GM12878 (cell line): ENCODE data around the gene TARBP1. TPM values are rescaled to one million over a fixed set of nuclear protein-coding genes. Genes with fewer than 3 reads are reported as not detected.

Source experiments
- ATAC-seq: fragments of 200-7000 bp; cut with Tn5 transposase; 3 replicates; pipeline ENCODE4 v1.9.1; 2020; ENCODE audit warnings: mild to moderate bottlenecking, moderate library complexity
- BruUV-seq: library from RNA; stranded (reverse); fragments of 400-500 nt; replicated peaks from 2 replicates; lab custom pipeline; 2021; lab: Mats Ljungman, UMichigan
- CTCF ChIA-PET: fragments of 300-600 bp; sonication (Branson Sonifier 250); formaldehyde crosslinking; extraction: SDS; loops from one replicate; lab custom pipeline; 2021; ENCODE audit warnings: inconsistent platforms; lab: Yijun Ruan, JAX
- POLR2A ChIA-PET: fragments of 350-600 bp; formaldehyde crosslinking; extraction: SDS; loops from one replicate; lab custom pipeline; 2021; ENCODE audit warnings: inconsistent platforms; lab: Charles Lee
- RAD21 ChIA-PET: fragments of 300-600 bp; sonication (Branson Sonifier 250); formaldehyde crosslinking; loops from one replicate; lab custom pipeline; 2023; ENCODE audit warnings: antibody characterized with exemption; ENCODE audit not compliant: unreplicated experiment; lab: Charles Lee
- SMC1A ChIA-PET: fragments of 300-600 bp; sonication (Branson Sonifier 250); formaldehyde crosslinking; loops from one replicate; lab custom pipeline; 2023; ENCODE audit not compliant: unreplicated experiment, uncharacterized antibody; lab: Charles Lee
- DNase-seq: peaks from one replicate; pipeline ENCODE4 v3.0.0-alpha.2; 2011; ENCODE audit warnings: low read depth, low spot score
- FAIRE-seq: peaks from 3 replicates; lab custom pipeline; 2011; peaks lifted over from hg19 to GRCh38; lab: Jason Lieb, UNC
- H2AFZ ChIP-seq: 2 replicates; pipeline ENCODE4 v1.6.0; 2011; ENCODE audit warnings: low read depth, low read length, control low read depth; ENCODE audit not compliant: control insufficient read depth
- H3K27ac ChIP-seq: 2 replicates; pipeline ENCODE4 v1.5.1; 2011; ENCODE audit warnings: control low read depth; ENCODE audit not compliant: control insufficient read depth, insufficient read depth
- H3K27me3 ChIP-seq, 2 experiments: replicated peaks in 1 of 2; 2 replicates each; pipeline versions ENCODE4 v1.6.0 to v1.6.1; 2011; ENCODE audit warnings: low read length in 1 of 2; ENCODE audit not compliant: control insufficient read depth in 2 of 2, insufficient read depth in 2 of 2
- H3K36me3 ChIP-seq, 2 experiments: 2 replicates each; pipeline ENCODE4 v1.5.1; 2011; ENCODE audit warnings: low read length in 1 of 2; ENCODE audit not compliant: control insufficient read depth in 2 of 2, insufficient read depth in 2 of 2
- H3K4me1 ChIP-seq: 2 replicates; pipeline ENCODE4 v1.6.1; 2011; ENCODE audit warnings: mild to moderate bottlenecking, low read length, moderate library complexity, mixed read lengths; ENCODE audit not compliant: control insufficient read depth, insufficient read depth
- H3K4me2 ChIP-seq: 2 replicates; pipeline ENCODE4 v1.6.0; 2011; ENCODE audit warnings: control low read depth; ENCODE audit not compliant: control insufficient read depth, insufficient read depth
- H3K4me3 ChIP-seq: fragments of 200-600 bp; sonication (generic); 2 replicates; pipeline ENCODE4 v1.5.1; 2016
- H3K79me2 ChIP-seq: 2 replicates; pipeline ENCODE4 v1.6.0; 2011; ENCODE audit warnings: low read length; ENCODE audit not compliant: control insufficient read depth, insufficient read depth
- H3K9ac ChIP-seq: 2 replicates; pipeline ENCODE4 v1.8.0; 2011; ENCODE audit warnings: low read length, control low read depth, mixed read lengths; ENCODE audit not compliant: control insufficient read depth, insufficient read depth
- H3K9me3 ChIP-seq: replicated peaks from 3 replicates; pipeline ENCODE4 v1.5.1; 2011; ENCODE audit warnings: mild to moderate bottlenecking, low read length; ENCODE audit not compliant: control insufficient read depth, insufficient read depth
- H4K20me1 ChIP-seq: 2 replicates; pipeline ENCODE4 v1.6.0; 2011; ENCODE audit not compliant: control insufficient read depth, insufficient read depth
- ASH2L ChIP-seq: fragments of 300-600, 200-600 bp; sonication (generic); IDR thresholded peaks from 2 replicates; pipeline ENCODE4 v1.6.1; 2017; ENCODE audit warnings: low read depth, mild to moderate bottlenecking, borderline replicate concordance
- HDAC2 ChIP-seq: fragments of 200-600 bp; sonication (generic); IDR thresholded peaks from 2 replicates; pipeline ENCODE4 v1.6.1; 2017
- PAX5 ChIP-seq: IDR thresholded peaks from 2 replicates; pipeline ENCODE4 v1.6.1; 2011; ENCODE audit warnings: low read depth, low read length, borderline replicate concordance
- PRDM15 ChIP-seq: fragments of 450-650 bp; formaldehyde crosslinking; IDR thresholded peaks from 2 replicates; pipeline ENCODE4 v1.4.0; 2020; ENCODE audit warnings: mild to moderate bottlenecking, moderate library complexity
- ZNF384 ChIP-seq: IDR thresholded peaks from 2 replicates; pipeline ENCODE4 v1.6.1; 2012; ENCODE audit warnings: low read depth, mild to moderate bottlenecking, low read length, improper control_type of control experiment, borderline replicate concordance
- WGBS: methylation state at CpG from one replicate; pipeline ENCODE4 v1.1.6; 2016; ENCODE audit warnings: low lambda C conversion rate; ENCODE audit not compliant: insufficient replicate concordance, insufficient coverage; ENCODE audit errors: missing lambda C conversion rate; 5-methylcytosine and 5-hydroxymethylcytosine counted together
- in situ Hi-C: fragments of 300-500 bp; cut with MboI; formaldehyde crosslinking; loops from 9 replicates; pipeline ENCODE4 v1.14.3; 2018; ENCODE audit warnings: mixed read lengths
- intact Hi-C: fragments of 100-400 bp; cut with micrococcal nuclease; formaldehyde crosslinking; loops from one replicate; pipeline ENCODE4 v1.14.2; 2022; ENCODE audit not compliant: unreplicated experiment
- polyA plus RNA-seq, 11 experiments: library from polyadenylated mRNA; depleted of rRNA in 4 of 11; unstranded in 6 of 11; stranded (reverse) in 5 of 11; fragments of >200 nt; fragmentation: Nextera tagmentation in 4 of 11; fragmentation: Illumina TruSeq in 1 of 11; extraction: Ambion mirVana in 4 of 11; extraction: Trizol in 1 of 11; gene quantifications; 1 replicate in 1 of 11; 2 replicates in 10 of 11; pipeline versions ENCODE4 v1.2.1 to v1.2.3, GENCODE V29; 2011 to 2016; ENCODE audit warnings: inconsistent platforms in 2 of 11, missing spikeins in 2 of 11, low read depth in 1 of 11
- total RNA-seq, 4 experiments: library from RNA; depleted of rRNA in 3 of 4; stranded (reverse); fragments of >200 nt in 3 of 4; fragmentation: Illumina TruSeq in 1 of 4; extraction: Trizol in 1 of 4; gene quantifications; 2 replicates each; pipeline versions ENCODE4 v1.2.1 to v1.2.3, GENCODE V29; 2013 to 2021

Gene TARBP1
- total and polyA plus RNA-seq, 10 of the 15 experiments (the other 5 are each of a cell fraction or from before 2014, with no cell fraction given) = 10.8 to 94.4 (median 35.3) TPM

GRCh38 chr1:234342774-234343173 lies 136.2 kb downstream of the TARBP1 start:
- RAD21 ChIA-PET = no interaction called here
- Histone ChIP-seq H3K4me3 (no peak overlapping the region), H3K4me1 (no peaks in the 10 kb centered on the region), H3K27me3 (no peaks in the 10 kb centered on the region), H4K20me1 (no peaks in the 10 kb centered on the region), H3K9me3 (no peaks in the 10 kb centered on the region; the same call in 2 of the 3 replicates), H3K27ac (no peak overlapping the region), H3K79me2 (no peaks in the 10 kb centered on the region), H3K9ac (no peak overlapping the region), H2AFZ (no peak overlapping the region), H3K36me3 (no peaks in the 10 kb centered on the region), H3K4me2 (no peak overlapping the region)
- FAIRE-seq = no peak
- SMC1A ChIA-PET = interaction anchor here (1.5 kb wide), 1 partner anchor 33 kb away, joined by 5 read pairs; no protein-coding TSS in a partner anchor
- in situ Hi-C loops = no loop called here
- POLR2A ChIA-PET = interaction anchor here (1.0 kb wide), 1 partner anchor 13 kb away, joined by 3 read pairs; no protein-coding TSS in a partner anchor
- CTCF ChIA-PET = interaction anchor here (1.9 kb wide), 1 partner anchor 20 kb away, joined by 4 read pairs; no protein-coding TSS in a partner anchor
- no peak for DNase-seq
- WGBS = 38% methylated on average over 5 of the region's 5 CpGs
- no peak for ATAC-seq
- intact Hi-C loops = no loop called here
- TF ChIP-seq HDAC2 (no peak), ASH2L (no peak), PRDM15 (CRISPR knock-in tag) (no peak), PAX5 (no peak), ZNF384 (no peak)
- no TSS peak for BruUV-seq

Other genes with a start within 250 kb of the TARBP1 start
- gene COA6, start 105.7 kb downstream of the TARBP1 start, total RNA-seq (2014; rRNA removed) = 53.7 and 56.0 TPM in 2 replicates
- gene COA6, start 105.7 kb downstream of the TARBP1 start, total RNA-seq (2014; rRNA removed; fragmentation: Illumina TruSeq; extraction: Trizol) = 66.8 and 71.2 TPM in 2 replicates
- 53.3 and 57.4 TPM in 2 replicates for gene COA6, start 105.7 kb downstream of the TARBP1 start, total RNA-seq (2021)
- gene COA6, start 105.7 kb downstream of the TARBP1 start, polyA plus RNA-seq (2011; rRNA removed) = 54.1 and 98.8 TPM in 2 replicates
- gene COA6, start 105.7 kb downstream of the TARBP1 start, polyA plus RNA-seq (2014; fragmentation: Illumina TruSeq; extraction: Trizol) = 47.7 and 49.9 TPM in 2 replicates
- gene COA6, start 105.7 kb downstream of the TARBP1 start, polyA plus RNA-seq (2014; fragmentation: Nextera tagmentation; extraction: Ambion mirVana) = 100 to 1,000 TPM; 117 to 145 TPM
- gene COA6, start 105.7 kb downstream of the TARBP1 start, polyA plus RNA-seq (2014; rRNA removed) = 71.7 and 79.7 TPM in 2 replicates
- 100 to 1,000 TPM; 173 to 178 TPM for gene COA6, start 105.7 kb downstream of the TARBP1 start, polyA plus RNA-seq (2016; fragmentation: Nextera tagmentation; extraction: Ambion mirVana)
- gene IRF2BP2, start 131.0 kb upstream of the TARBP1 start, total RNA-seq (2014; rRNA removed) = 54.6 and 61.4 TPM in 2 replicates
- gene IRF2BP2, start 131.0 kb upstream of the TARBP1 start, total RNA-seq (2014; rRNA removed; fragmentation: Illumina TruSeq; extraction: Trizol) = 54.4 and 55.4 TPM in 2 replicates
- 114 TPM in 2 replicates for gene IRF2BP2, start 131.0 kb upstream of the TARBP1 start, total RNA-seq (2021)
- gene IRF2BP2, start 131.0 kb upstream of the TARBP1 start, polyA plus RNA-seq (2011; rRNA removed) = 39.2 and 49.2 TPM in 2 replicates
- 23.9 and 64.7 TPM in 2 replicates for gene IRF2BP2, start 131.0 kb upstream of the TARBP1 start, polyA plus RNA-seq (2014; fragmentation: Illumina TruSeq; extraction: Trizol)
- 10 to 100 TPM; 26.2 to 28.1 TPM for gene IRF2BP2, start 131.0 kb upstream of the TARBP1 start, polyA plus RNA-seq (2014; fragmentation: Nextera tagmentation; extraction: Ambion mirVana)
- 57.6 and 68.9 TPM in 2 replicates for gene IRF2BP2, start 131.0 kb upstream of the TARBP1 start, polyA plus RNA-seq (2014; rRNA removed)
- 10 to 100 TPM in 1 of 2 experiments, 1 to 10 TPM in 1; 7.5 to 12.9 TPM for gene IRF2BP2, start 131.0 kb upstream of the TARBP1 start, polyA plus RNA-seq (2016; fragmentation: Nextera tagmentation; extraction: Ambion mirVana)